PFSK-1 (cell line): ENCODE data around the gene PLAC1.

Source experiments
- POLR2AphosphoS5 ChIP-seq: IDR thresholded peaks from 2 replicates; pipeline ENCODE4 v1.6.1; 2012; ENCODE audit warnings: low read depth, mild to moderate bottlenecking, control low read depth, low read length, moderate library complexity
- REST ChIP-seq, 2 experiments: IDR thresholded peaks; 2 replicates each; pipeline versions ENCODE4 v1.6.1 to v1.8.0; 2011 to 2012; ENCODE audit warnings: low read depth in 2 of 2, low read length in 2 of 2, control low read depth in 1 of 2, inconsistent platforms in 1 of 2, mild to moderate bottlenecking in 1 of 2, moderate library complexity in 1 of 2; ENCODE audit not compliant: insufficient read depth in 1 of 2
- SIN3A ChIP-seq: IDR thresholded peaks from 2 replicates; pipeline ENCODE4 v1.6.1; 2012; ENCODE audit warnings: mild to moderate bottlenecking, low read length, moderate library complexity, borderline replicate concordance; ENCODE audit not compliant: insufficient read depth

- TF ChIP-seq SIN3A (no peak), POLR2AphosphoS5 (no peak), REST (IDR thresholded peaks at IDR 0.05; ENCODE audit: insufficient read depth in 1 of 2, low read depth in 2 of 2, low read length in 2 of 2) (no peak)
Measured at GRCh38 chrX:134623293-134624045, 34.8 kb downstream of the PLAC1 start.
